GM12891 (cell line): Measurements from ENCODE around the gene CCDC171.

ENCODE experiments used
- PAX5 ChIP-seq: IDR thresholded peaks from 2 replicates; pipeline ENCODE4 v1.6.1; 2011; ENCODE audit warnings: low read length, moderate library complexity, mild to moderate bottlenecking; ENCODE audit not compliant: insufficient read depth, severe bottlenecking
- POLR2A ChIP-seq: IDR thresholded peaks from 2 replicates; pipeline ENCODE4 v1.6.1; 2011; ENCODE audit warnings: low read depth, low read length, control low read depth
- POLR2AphosphoS5 ChIP-seq: IDR thresholded peaks from 2 replicates; pipeline ENCODE4 v1.6.1; 2011; ENCODE audit warnings: low read depth, low read length, control low read depth
- POU2F2 ChIP-seq: IDR thresholded peaks from 2 replicates; pipeline ENCODE4 v1.6.1; 2011; ENCODE audit warnings: low read depth, mild to moderate bottlenecking, control low read depth, low read length, moderate library complexity
- SPI1 ChIP-seq: IDR thresholded peaks from 2 replicates; pipeline ENCODE4 v1.6.1; 2011; ENCODE audit warnings: low read depth, low read length, control low read depth
- TAF1 ChIP-seq: IDR thresholded peaks from 2 replicates; pipeline ENCODE4 v1.6.1; 2011; ENCODE audit warnings: low read depth, low read length, control low read depth

GRCh38 chr9:15552636-15553527 lies at the start of gene CCDC171:
- peak; percentile 64 for TF ChIP-seq POLR2A
- peak; percentile 60; the same call in 1 of the 2 replicates for TF ChIP-seq POLR2AphosphoS5
- peak; percentile 42; the same call in 1 of the 2 replicates for TF ChIP-seq SPI1
- no peak for TF ChIP-seq PAX5
- TF ChIP-seq TAF1 = peak; percentile 55; the same call in 1 of the 2 replicates
- TF ChIP-seq POU2F2 = peak; percentile 13; the same call in 1 of the 2 replicates
